Forelimb muscle (tissue), 1 donor: ENCODE data around the gene AGGF1. TPM values are rescaled to one million over a fixed set of nuclear protein-coding genes. Genes with fewer than 3 reads are reported as not detected.
"Not testable (repeated sequence)": the region's sequence is repeated elsewhere in the genome, so short reads cannot be mapped to it uniquely, and the experiment has no call there.

ENCODE experiments used
- DNase-seq: peaks from one replicate; pipeline ENCODE4 v3.0.0-alpha.2; 2013; ENCODE audit warnings: low read depth
- polyA plus RNA-seq: library from polyadenylated mRNA; unstranded; fragments of 120-200 nt; gene quantifications from one replicate; pipeline ENCODE4 v1.2.1, GENCODE V29; 2013; ENCODE audit not compliant: insufficient read length

AGGF1 gene
- 14.4 TPM for polyA plus RNA-seq

- DNase-seq = peak; percentile 92
These were observed at the start of gene AGGF1 for GRCh38 chr5:77030097-77031071. TSS of gene AGGF1 (plus strand) at chr5:77030404. CDS start at chr5:77030767, 363 bp downstream.

GRCh38 chr5:76980518-76981144 is 49.6 kb upstream of the AGGF1 start:
- DNase-seq = no peak

- no peak for DNase-seq
These were observed 47.8 kb upstream of the AGGF1 start for GRCh38 chr5:76982450-76982849.

- no peak for DNase-seq
These were observed 46.7 kb upstream of the AGGF1 start for GRCh38 chr5:76983468-76983867.

- DNase-seq = no peak
These were observed 43.2 kb upstream of the AGGF1 start for GRCh38 chr5:76986825-76987526.

- no peak for DNase-seq
These were observed 39.2 kb upstream of the AGGF1 start for GRCh38 chr5:76990899-76991459.

GRCh38 chr5:76993436-76993835 is 36.8 kb upstream of the AGGF1 start:
- not testable (repeated sequence) for DNase-seq

- no peak for DNase-seq
These were observed 35.9 kb upstream of the AGGF1 start for GRCh38 chr5:76994337-76994736.

- not testable (repeated sequence) for DNase-seq
These were observed 32.0 kb upstream of the AGGF1 start for GRCh38 chr5:76998251-76998650.

- no peak for DNase-seq
These were observed 30.8 kb upstream of the AGGF1 start for GRCh38 chr5:76999451-76999850.

- DNase-seq = no peak
These were observed 27.0 kb upstream of the AGGF1 start for GRCh38 chr5:77003246-77003645.

- no peak for DNase-seq
These were observed 24.1 kb upstream of the AGGF1 start for GRCh38 chr5:77006124-77006523.

GRCh38 chr5:77008413-77008812 is 21.8 kb upstream of the AGGF1 start:
- DNase-seq = no peak

GRCh38 chr5:77010243-77010642 is 20.0 kb upstream of the AGGF1 start:
- no peak for DNase-seq

- DNase-seq = no peak
These were observed 18.7 kb upstream of the AGGF1 start for GRCh38 chr5:77011498-77011897.

- DNase-seq = no peak
These were observed 17.6 kb upstream of the AGGF1 start for GRCh38 chr5:77012601-77013000.

GRCh38 chr5:77015938-77016569 is 14.2 kb upstream of the AGGF1 start:
- DNase-seq = no peak

GRCh38 chr5:77016962-77017361 is 13.2 kb upstream of the AGGF1 start:
- no peak for DNase-seq

GRCh38 chr5:77017668-77018067 is 12.5 kb upstream of the AGGF1 start:
- DNase-seq = no peak

GRCh38 chr5:77022511-77023417 is 7.4 kb upstream of the AGGF1 start:
- no peak for DNase-seq
